ENCODE data around the gene SPEM3. TPM values are rescaled to one million over a fixed set of nuclear protein-coding genes. Genes with fewer than 3 reads are reported as not detected.

Gene SPEM3
- total and polyA plus RNA-seq, 12 donors = not detected

- intact Hi-C loops (cut with DNase I) = no loop called here
- H3K36me3 ChIP-seq (replicated peaks in 1 of 2) = no peaks in the 10 kb centered on the region
- 77 to 96% (median 94%) methylated on average over 5 to 8 of the region's 8 CpGs for WGBS, 4 donors
Observed at GRCh38 chr17:7411427-7411750, 17.3 kb upstream of the SPEM3 start.

GRCh38 chr17:7413346-7413985 is 15.2 kb upstream of the SPEM3 start:
- H3K27me3 ChIP-seq = no peaks in the 10 kb centered on the region
- no peak overlapping the region for H3K4me3 ChIP-seq
- TF ChIP-seq POLR2A (IDR thresholded peaks at IDR 0.05) = no peak
- no peak for TF ChIP-seq CTCF (IDR thresholded peaks at IDR 0.05)
- no peak overlapping the region for H3K27ac ChIP-seq
- no peaks in the 10 kb centered on the region for H3K4me1 ChIP-seq (replicated peaks in 1 of 2)
- H3K36me3 ChIP-seq (replicated peaks in 1 of 2) = no peaks in the 10 kb centered on the region
- no peak for DNase-seq
- 74 to 80% (median 79%) methylated on average over 3 to 6 of the region's 6 CpGs for WGBS, 4 donors
- no peaks in the 10 kb centered on the region for H3K9me3 ChIP-seq (replicated peaks in 1 of 3)
- intact Hi-C loops (cut with DNase I) = no loop called here

More at GRCh38 chr17:7411427-7411750, 17.3 kb upstream of the SPEM3 start:
- no peak for DNase-seq
- no peaks in the 10 kb centered on the region for H3K4me1 ChIP-seq (replicated peaks in 1 of 2)
- TF ChIP-seq CTCF (IDR thresholded peaks at IDR 0.05) = no peak
- no peak for TF ChIP-seq POLR2A (IDR thresholded peaks at IDR 0.05)
- H3K27me3 ChIP-seq = no peaks in the 10 kb centered on the region
- H3K27ac ChIP-seq = no peak overlapping the region
- H3K9me3 ChIP-seq (replicated peaks in 1 of 3) = no peaks in the 10 kb centered on the region
- H3K4me3 ChIP-seq = no peak overlapping the region

GRCh38 chr17:7414837-7415236 is 13.8 kb upstream of the SPEM3 start:
- Histone ChIP-seq H3K27ac (no peak overlapping the region), H3K9me3 (replicated peaks in 1 of 3) (no peaks in the 10 kb centered on the region), H3K27me3 (no peaks in the 10 kb centered on the region), H3K4me3 (no peak overlapping the region), H3K36me3 (replicated peaks in 1 of 2) (no peaks in the 10 kb centered on the region), H3K4me1 (replicated peaks in 1 of 2) (no peaks in the 10 kb centered on the region)
- 84 to 89% (median 89%) methylated on average over 14 of the region's 14 CpGs for WGBS, 4 donors
- TF ChIP-seq CTCF (IDR thresholded peaks at IDR 0.05) = no peak
- no peak for TF ChIP-seq POLR2A (IDR thresholded peaks at IDR 0.05)
- DNase-seq = no peak
- intact Hi-C loops (cut with DNase I) = no loop called here

DNA sequence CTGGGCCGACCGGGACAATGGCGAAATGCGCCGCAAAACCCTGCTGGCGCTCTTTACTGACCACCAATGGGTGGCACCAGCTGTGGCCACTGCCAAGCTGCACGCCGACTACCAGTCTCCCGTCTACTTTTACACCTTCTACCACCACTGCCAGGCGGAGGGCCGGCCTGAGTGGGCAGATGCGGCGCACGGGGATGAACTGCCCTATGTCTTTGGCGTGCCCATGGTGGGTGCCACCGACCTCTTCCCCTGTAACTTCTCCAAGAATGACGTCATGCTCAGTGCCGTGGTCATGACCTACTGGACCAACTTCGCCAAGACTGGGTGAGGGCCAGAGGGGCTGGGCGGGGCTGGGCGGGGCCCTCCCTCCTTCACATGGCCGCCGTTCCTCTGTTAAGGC is 12.9 kb upstream of the SPEM3 start:
- Histone ChIP-seq H3K36me3 (replicated peaks in 1 of 2) (no peaks in the 10 kb centered on the region), H3K4me1 (replicated peaks in 1 of 2) (no peaks in the 10 kb centered on the region), H3K4me3 (no peak overlapping the region), H3K27ac (no peak overlapping the region), H3K27me3 (no peaks in the 10 kb centered on the region), H3K9me3 (replicated peaks in 1 of 3) (no peaks in the 10 kb centered on the region)
- intact Hi-C loops (cut with DNase I) = no loop called here
- no peak for TF ChIP-seq POLR2A (IDR thresholded peaks at IDR 0.05)
- no peak for TF ChIP-seq CTCF (IDR thresholded peaks at IDR 0.05)
- WGBS, 4 donors = 88 to 94% (median 92%) methylated on average over 9 to 23 of the region's 23 CpGs
- DNase-seq = no peak
